ENCODE data around the gene PAPPA2. TPM values are rescaled to one million over a fixed set of nuclear protein-coding genes. Genes with fewer than 3 reads are reported as not detected.
A peak's percentile ranks its signal among the peaks of the same experiment; 100 is the strongest.

The PAPPA2 gene
- total RNA-seq, 1 experiment from 2014 or later: 0.81 TPM

DNA sequence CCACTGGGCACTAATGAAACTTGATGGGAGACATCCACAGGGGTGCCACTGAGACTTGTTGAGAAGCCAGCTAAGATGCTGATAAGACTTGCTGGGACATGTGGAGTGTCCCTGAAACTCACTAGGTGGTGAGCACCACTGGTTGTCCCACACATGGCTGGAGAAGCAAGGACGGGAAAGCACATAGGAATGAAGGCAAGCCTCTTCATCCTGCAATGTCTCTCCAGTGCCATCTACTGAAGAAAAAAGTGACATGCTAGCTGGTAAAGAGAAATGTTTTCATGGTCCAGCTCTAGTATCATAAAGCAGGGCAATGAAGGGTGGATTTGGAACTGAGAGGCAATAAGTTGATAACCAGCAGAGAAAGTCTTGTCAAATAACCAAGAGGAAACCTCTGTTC, 283.0 kb downstream of the PAPPA2 start:
- H3K14ac ChIP-seq (ENCODE audit: insufficient read depth, low read length): no peak overlapping the region
- no peak overlapping the region for H3K4ac ChIP-seq (ENCODE audit: low read depth, low read length)
- WGBS (ENCODE audit: extremely low coverage, insufficient read length, low lambda C conversion rate): no CpG with 5 or more reads among the region's 1 CpG
- H3K27ac Mint-ChIP-seq: no peak overlapping the region; a peak in 1 of 7 replicates
- H2BK20ac ChIP-seq (ENCODE audit: low read depth, low read length, poor library complexity, severe bottlenecking): no peak overlapping the region
- H2BK120ac ChIP-seq (ENCODE audit: low read depth, low read length, poor library complexity, severe bottlenecking): no peak overlapping the region
- no peaks in the 10 kb centered on the region for H3K27me3 Mint-ChIP-seq (ENCODE audit: low read depth)
- no peaks in the 10 kb centered on the region for H3K79me2 ChIP-seq (ENCODE audit: insufficient read depth, low read length)
- no peaks in the 10 kb centered on the region for H3K4me1 Mint-ChIP-seq
- H3T11ph ChIP-seq (ENCODE audit: low read length): no peak overlapping the region
- H3K23ac ChIP-seq (ENCODE audit: insufficient read length, low read depth, low read length): no peak overlapping the region
- TF ChIP-seq, protein P1, sequence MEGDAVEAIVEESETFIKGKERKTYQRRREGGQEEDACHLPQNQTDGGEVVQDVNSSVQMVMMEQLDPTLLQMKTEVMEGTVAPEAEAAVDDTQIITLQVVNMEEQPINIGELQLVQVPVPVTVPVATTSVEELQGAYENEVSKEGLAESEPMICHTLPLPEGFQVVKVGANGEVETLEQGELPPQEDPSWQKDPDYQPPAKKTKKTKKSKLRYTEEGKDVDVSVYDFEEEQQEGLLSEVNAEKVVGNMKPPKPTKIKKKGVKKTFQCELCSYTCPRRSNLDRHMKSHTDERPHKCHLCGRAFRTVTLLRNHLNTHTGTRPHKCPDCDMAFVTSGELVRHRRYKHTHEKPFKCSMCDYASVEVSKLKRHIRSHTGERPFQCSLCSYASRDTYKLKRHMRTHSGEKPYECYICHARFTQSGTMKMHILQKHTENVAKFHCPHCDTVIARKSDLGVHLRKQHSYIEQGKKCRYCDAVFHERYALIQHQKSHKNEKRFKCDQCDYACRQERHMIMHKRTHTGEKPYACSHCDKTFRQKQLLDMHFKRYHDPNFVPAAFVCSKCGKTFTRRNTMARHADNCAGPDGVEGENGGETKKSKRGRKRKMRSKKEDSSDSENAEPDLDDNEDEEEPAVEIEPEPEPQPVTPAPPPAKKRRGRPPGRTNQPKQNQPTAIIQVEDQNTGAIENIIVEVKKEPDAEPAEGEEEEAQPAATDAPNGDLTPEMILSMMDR (conservative IDR thresholded peaks at IDR 0.05): peak; percentile 47; the same call in 2 of the 3 replicates
- H3K4me1 ChIP-seq (ENCODE audit: insufficient read depth, low read length): no peaks in the 10 kb centered on the region
- H2BK5ac ChIP-seq (ENCODE audit: insufficient read length, low read length): no peak overlapping the region
- no peak overlapping the region for H3K9ac ChIP-seq (ENCODE audit: extremely low read depth, insufficient read length, low read length)
- no peaks in the 10 kb centered on the region for H4K20me1 ChIP-seq (ENCODE audit: control insufficient read depth, insufficient read depth, insufficient read length)
- no peak overlapping the region for H3K18ac ChIP-seq (ENCODE audit: insufficient read length, low read depth, low read length)
- no peak overlapping the region for H3K56ac ChIP-seq (ENCODE audit: insufficient read length, low read depth, low read length)
- H2AK5ac ChIP-seq (ENCODE audit: insufficient read length, low read length): no peak overlapping the region
- H2AFZ ChIP-seq (ENCODE audit: low read length): no peak overlapping the region
- no peak overlapping the region for H4K8ac ChIP-seq (replicated peaks; ENCODE audit: insufficient read length, low read depth, low read length)
- H2BK15ac ChIP-seq (ENCODE audit: low read depth, low read length): no peak overlapping the region
- no peaks in the 10 kb centered on the region for H3K36me3 Mint-ChIP-seq (ENCODE audit: insufficient read depth in 1 of 3, low read depth in 3 of 3)
- H3K9me3 Mint-ChIP-seq: no peaks in the 10 kb centered on the region
- H3K79me1 ChIP-seq (ENCODE audit: insufficient read depth, low read depth, low read length, poor library complexity, severe bottlenecking): no peaks in the 10 kb centered on the region
- H3K27me3 ChIP-seq (ENCODE audit: insufficient read depth, low read length): no peaks in the 10 kb centered on the region
- no peak overlapping the region for H3K27ac ChIP-seq (ENCODE audit: insufficient read length, low read depth, low read length)
- no peaks in the 10 kb centered on the region for H3K9me3 ChIP-seq (ENCODE audit: control insufficient read depth, low read depth, low read length)
- H4K91ac ChIP-seq (ENCODE audit: insufficient read length, low read depth, low read length): no peak overlapping the region
- no peak overlapping the region for H2BK12ac ChIP-seq (ENCODE audit: insufficient read length, low read depth, low read length)
- no peak overlapping the region for H3K4me2 ChIP-seq (ENCODE audit: insufficient read depth, insufficient read length, low read length)
- DNase-seq: no peak
- no peak overlapping the region for H3K4me3 Mint-ChIP-seq
- no peaks in the 10 kb centered on the region for H3K23me2 ChIP-seq (ENCODE audit: insufficient read length, low read depth, low read length, poor library complexity, severe bottlenecking)
- H4K5ac ChIP-seq (ENCODE audit: insufficient read length, low read depth, low read length): no peak overlapping the region
